Lung (tissue), 12 donors: ENCODE data around the gene PRKAR1A. TPM values are rescaled to one million over a fixed set of nuclear protein-coding genes. Genes with fewer than 3 reads are reported as not detected.
A peak's percentile ranks its signal among the peaks of the same experiment; 100 is the strongest.

Experiments
- ATAC-seq: fragments of 200-7000 bp; cut with Tn5 transposase; one replicate; pipeline ENCODE4 v1.9.1; 2020; ENCODE audit warnings: moderate number of reproducible peaks; ENCODE audit not compliant: insufficient read depth, low FRiP score
- DNase-seq, 3 donors: peaks; one replicate each; pipeline ENCODE4 v3.0.0-alpha.2; 2013 to 2017
- H3K27ac ChIP-seq, 2 donors: one replicate each; pipeline ENCODE4 v1.5.1; 2013; ENCODE audit warnings: mild to moderate bottlenecking in 2 of 2, moderate library complexity in 2 of 2, control low read depth in 1 of 2, inconsistent platforms in 1 of 2, low read depth in 1 of 2, low read length in 1 of 2
- H3K27me3 ChIP-seq, 3 donors: one replicate each; pipeline ENCODE4 v1.5.1; 2013; ENCODE audit warnings: low read length in 2 of 3; ENCODE audit not compliant: control insufficient read depth in 3 of 3, insufficient read depth in 3 of 3
- H3K36me3 ChIP-seq, 4 donors: one replicate each; pipeline ENCODE4 v1.5.1; 2013; ENCODE audit warnings: low read length in 4 of 4, mild to moderate bottlenecking in 1 of 4, moderate library complexity in 1 of 4; ENCODE audit not compliant: control insufficient read depth in 4 of 4, insufficient read depth in 4 of 4
- H3K4me1 ChIP-seq, 5 donors: one replicate each; pipeline ENCODE4 v1.5.1; 2013; ENCODE audit warnings: low read length in 5 of 5, mild to moderate bottlenecking in 2 of 5, moderate library complexity in 1 of 5; ENCODE audit not compliant: control insufficient read depth in 5 of 5, insufficient read depth in 5 of 5
- H3K4me3 ChIP-seq: one replicate; pipeline ENCODE4 v1.5.1; 2013; ENCODE audit warnings: mild to moderate bottlenecking, control low read depth, moderate library complexity
- H3K9ac ChIP-seq, 2 donors: one replicate each; pipeline ENCODE4 v1.5.1; 2013; ENCODE audit warnings: low read length in 2 of 2, control low read depth in 1 of 2; ENCODE audit not compliant: insufficient read depth in 1 of 2
- H3K9me3 ChIP-seq, 4 donors: one replicate each; pipeline ENCODE4 v1.5.1; 2013; ENCODE audit warnings: low read length in 3 of 4, mild to moderate bottlenecking in 1 of 4, moderate library complexity in 1 of 4; ENCODE audit not compliant: control insufficient read depth in 4 of 4, insufficient read depth in 3 of 4
- WGBS, 2 donors: extraction: QIAGEN DNeasy Blood & Tissue Kit; methylation state at CpG; one replicate each; pipeline ENCODE4 v1.1.7; 2013; 5-methylcytosine and 5-hydroxymethylcytosine counted together
- polyA plus RNA-seq, 2 donors: library from polyadenylated mRNA; stranded (reverse); fragments of 200-250 nt; gene quantifications; one replicate each; pipeline ENCODE4 v1.2.1, GENCODE V29; 2013
- total RNA-seq, 2 donors: library from RNA; depleted of rRNA in 1 of 2; stranded (reverse); fragments of >200 nt in 1 of 2; gene quantifications; one replicate each; pipeline ENCODE4 v1.2.1, GENCODE V29; 2014 to 2021
- TF ChIP-seq, protein P1 (sequence below): IDR thresholded peaks from 2 replicates; pipeline ENCODE4 v1.5.1; 2012; ENCODE audit warnings: mild to moderate bottlenecking; ENCODE audit errors: control extremely low read depth, extremely low read depth
- donor health status: control.
- donor health status: control.
- donor health status: Bipolar disorder and iron deficiency.
- donor health status: healthy.
- donor health status: DM: yes; HTN: yes; CAD: no.

The PRKAR1A gene
- total and polyA plus RNA-seq, 4 donors = 74.0 to 422 (median 265) TPM

DNA sequence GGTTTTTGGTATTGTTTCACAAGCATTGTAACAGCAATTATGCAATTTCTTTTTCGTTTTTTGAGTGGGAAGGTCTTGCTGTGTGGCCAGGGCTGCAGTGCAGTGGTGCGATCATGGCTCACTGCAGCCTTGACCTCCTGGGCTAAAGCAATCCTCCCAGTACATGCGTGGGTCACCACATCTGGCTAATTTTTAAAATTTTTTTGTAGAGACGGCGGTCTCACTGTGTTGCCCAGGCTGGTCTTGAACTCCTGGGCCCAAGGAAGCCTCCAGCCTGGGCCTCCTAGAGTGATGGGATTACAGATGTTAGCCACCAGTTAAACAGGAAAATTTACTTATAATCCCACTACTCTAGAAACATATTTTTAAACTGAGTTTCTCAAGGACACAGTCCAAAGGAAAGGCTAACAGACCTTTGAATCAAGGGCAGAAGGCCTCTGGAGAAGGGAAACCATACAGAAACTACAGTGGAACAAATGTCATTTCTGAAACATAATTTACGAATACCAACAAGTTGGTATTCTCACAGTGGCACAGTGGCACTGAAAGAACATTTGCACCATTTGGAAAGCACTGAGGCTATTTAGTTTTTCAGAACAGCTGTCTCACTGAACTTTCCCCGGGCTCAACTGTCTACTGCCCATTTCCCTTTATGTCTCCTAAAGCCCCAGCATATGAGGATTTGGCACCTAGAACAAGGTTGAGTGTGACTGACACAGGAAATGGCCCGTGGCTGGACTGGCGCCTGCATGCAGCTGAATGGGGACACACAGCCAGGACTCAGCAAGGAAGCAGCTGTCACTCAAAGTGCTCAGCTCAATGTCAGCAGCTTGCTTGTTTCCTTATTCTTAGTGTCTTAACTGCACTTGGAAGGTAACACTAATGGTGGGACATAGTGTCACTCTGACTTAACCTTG, 2.8 kb upstream of the PRKAR1A start:
- 30 to 49% methylated on average over 9 of the region's 9 CpGs for WGBS, 2 donors
- DNase-seq = peak; percentile 65 to 83 (median 70)
- no peak for ATAC-seq

DNA sequence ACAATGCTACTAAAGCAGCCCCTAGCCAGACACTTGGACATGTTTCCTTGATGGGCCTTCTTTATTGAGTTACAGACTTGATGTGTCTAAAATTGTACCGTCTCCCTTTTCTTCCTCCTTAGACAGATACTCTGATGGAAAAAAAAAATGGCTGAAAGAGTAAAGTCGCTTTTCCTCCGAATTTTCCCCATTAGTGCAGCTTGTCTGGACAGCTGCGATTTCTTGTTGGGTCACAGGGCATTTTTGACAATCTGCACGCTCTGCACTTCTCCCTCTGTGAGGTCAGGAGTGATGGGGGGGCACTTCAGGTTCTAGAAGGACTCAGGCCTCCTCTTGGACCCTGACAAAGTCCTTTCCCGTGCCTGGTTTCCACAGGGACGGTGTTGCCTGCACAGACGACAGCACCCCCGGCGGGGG, 968 bp upstream of the PRKAR1A start:
- H3K4me3 ChIP-seq = peak overlapping the region; percentile 84
- peak overlapping the region; percentile 97 to 100 for H3K27ac ChIP-seq
- TF ChIP-seq, protein P1, sequence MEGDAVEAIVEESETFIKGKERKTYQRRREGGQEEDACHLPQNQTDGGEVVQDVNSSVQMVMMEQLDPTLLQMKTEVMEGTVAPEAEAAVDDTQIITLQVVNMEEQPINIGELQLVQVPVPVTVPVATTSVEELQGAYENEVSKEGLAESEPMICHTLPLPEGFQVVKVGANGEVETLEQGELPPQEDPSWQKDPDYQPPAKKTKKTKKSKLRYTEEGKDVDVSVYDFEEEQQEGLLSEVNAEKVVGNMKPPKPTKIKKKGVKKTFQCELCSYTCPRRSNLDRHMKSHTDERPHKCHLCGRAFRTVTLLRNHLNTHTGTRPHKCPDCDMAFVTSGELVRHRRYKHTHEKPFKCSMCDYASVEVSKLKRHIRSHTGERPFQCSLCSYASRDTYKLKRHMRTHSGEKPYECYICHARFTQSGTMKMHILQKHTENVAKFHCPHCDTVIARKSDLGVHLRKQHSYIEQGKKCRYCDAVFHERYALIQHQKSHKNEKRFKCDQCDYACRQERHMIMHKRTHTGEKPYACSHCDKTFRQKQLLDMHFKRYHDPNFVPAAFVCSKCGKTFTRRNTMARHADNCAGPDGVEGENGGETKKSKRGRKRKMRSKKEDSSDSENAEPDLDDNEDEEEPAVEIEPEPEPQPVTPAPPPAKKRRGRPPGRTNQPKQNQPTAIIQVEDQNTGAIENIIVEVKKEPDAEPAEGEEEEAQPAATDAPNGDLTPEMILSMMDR = no peak
- no peak for ATAC-seq
- no peaks in the 10 kb centered on the region for H3K27me3 ChIP-seq
- 12 to 17% methylated on average over 10 of the region's 10 CpGs for WGBS, 2 donors
- H3K4me1 ChIP-seq = peaks cover 2 to 48% (median 11%) of the 10 kb centered on the region in 5 donors
- H3K9ac ChIP-seq = peak overlapping the region; percentile 91 to 99
- H3K36me3 ChIP-seq = peaks cover 0 to 7% (median under 1%) of the 10 kb centered on the region in 4 donors
- no peaks in the 10 kb centered on the region for H3K9me3 ChIP-seq
- DNase-seq = peak in 1 of 3 donors; percentile 81

More for the DNA sequence above, 2.8 kb upstream of the PRKAR1A start:
- peak overlapping the region; percentile 71 to 72 for H3K27ac ChIP-seq
- no peaks in the 10 kb centered on the region for H3K27me3 ChIP-seq
- TF ChIP-seq, protein P1 = no peak
- peak overlapping the region in 1 of 2 donors; percentile 63 for H3K9ac ChIP-seq
- H3K4me3 ChIP-seq = no peak overlapping the region
- peaks cover 0 to 31% (median 6%) of the 10 kb centered on the region in 5 donors for H3K4me1 ChIP-seq
- H3K9me3 ChIP-seq = no peaks in the 10 kb centered on the region
- peaks cover 0 to 7% (median 0%) of the 10 kb centered on the region in 4 donors for H3K36me3 ChIP-seq

DNA sequence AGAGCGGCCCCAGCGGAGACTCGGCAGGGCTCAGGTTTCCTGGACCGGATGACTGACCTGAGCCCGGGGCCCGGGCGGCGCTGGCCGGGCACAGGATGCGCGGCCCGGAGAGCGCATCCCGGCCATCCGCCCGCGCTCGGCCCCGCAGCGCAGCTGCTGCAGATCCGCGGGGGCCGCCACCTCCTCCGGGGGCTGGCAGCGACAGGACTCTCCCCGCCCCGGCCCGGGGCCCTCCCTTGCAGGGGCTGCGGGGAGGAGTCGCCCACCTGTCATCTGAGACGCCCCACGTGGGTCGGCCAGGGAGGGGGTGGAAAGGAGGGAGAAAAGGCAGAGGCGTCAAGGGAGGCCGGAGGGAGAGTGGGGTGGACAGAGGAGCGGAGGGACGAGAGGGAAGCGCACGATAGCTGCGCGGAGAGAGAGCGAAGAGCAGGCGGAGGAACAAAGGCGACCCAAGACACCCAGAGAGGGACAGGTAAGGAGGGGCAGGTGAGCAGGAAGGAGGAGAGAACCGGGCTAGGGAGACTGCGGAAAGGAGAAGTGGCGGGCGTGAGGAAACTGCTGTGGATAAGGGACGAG, 471 bp upstream of the PRKAR1A start:
- H3K9me3 ChIP-seq = no peaks in the 10 kb centered on the region
- ATAC-seq = peak; percentile 64
- DNase-seq = peak; percentile 91 to 94 (median 93)
- H3K4me1 ChIP-seq = peaks cover 2 to 48% (median 11%) of the 10 kb centered on the region in 5 donors
- H3K27ac ChIP-seq = peak overlapping the region; percentile 97 to 100
- H3K27me3 ChIP-seq = no peaks in the 10 kb centered on the region
- 0% methylated on average over 48 to 49 of the region's 49 CpGs for WGBS, 2 donors
- TF ChIP-seq, protein P1 = no peak
- peaks cover 0 to 9% (median 2%) of the 10 kb centered on the region in 4 donors for H3K36me3 ChIP-seq
- peak overlapping the region; percentile 99 to 100 for H3K9ac ChIP-seq
- H3K4me3 ChIP-seq = peak overlapping the region; percentile 84
